ENCODE measurements around the gene LILRB1. TPM values are rescaled to one million over a fixed set of nuclear protein-coding genes. Genes with fewer than 3 reads are reported as not detected.
A peak's percentile ranks its signal among the peaks of the same experiment; 100 is the strongest.
"Not testable (repeated sequence)": the region's sequence is repeated elsewhere in the genome, so short reads cannot be mapped to it uniquely, and the experiment has no call there.

LILRB1 gene
- total RNA-seq, 1 experiment from 2014 or later, result not detected

GRCh38 chr19:54673222-54673621 is 42.9 kb downstream of the LILRB1 start:
- CTCF ChIA-PET, result interaction anchor here (0.8 kb wide), 1 partner anchor 11 kb away, joined by 3 read pairs; the partner anchor contains the start of gene LILRB4

GRCh38 chr19:54674021-54674617 is 43.8 kb downstream of the LILRB1 start:
- TF ChIP-seq CTCF (conservative IDR thresholded peaks at IDR 0.05) (peak; percentile 92), EZH2 (IDR thresholded peaks at IDR 0.05; ENCODE audit: low read depth) (no peak)
- no peak overlapping the region for H3K27ac ChIP-seq
- H3K4me1 ChIP-seq (replicated peaks; ENCODE audit: insufficient read depth), result no peaks in the 10 kb centered on the region
- H3K27me3 ChIP-seq (ENCODE audit: insufficient read depth, low read depth), result peaks cover 53% of the 10 kb centered on the region
- no peak overlapping the region for H3K4me2 ChIP-seq
- DNase-seq, result peak in 1 of 2 experiments; percentile 14
- CTCF ChIA-PET, result interaction anchor here (0.5 to 0.6 kb wide), 3 partner anchors 20 to 394 kb away, joined by 3 to 10 read pairs (median 4); no protein-coding TSS in a partner anchor
- no peaks in the 10 kb centered on the region for H3K36me3 ChIP-seq (ENCODE audit: low read depth)
- H3K4me3 ChIP-seq, result no peak overlapping the region
- no peaks in the 10 kb centered on the region for H3K79me2 ChIP-seq (ENCODE audit: low read depth)
- BruUV-seq (replicated peaks), result no TSS peak
- no peaks in the 10 kb centered on the region for H3F3A ChIP-seq (ENCODE audit: insufficient read depth, low read depth)
- no peak overlapping the region for H2AFZ ChIP-seq
- intact Hi-C loops (cut with micrococcal nuclease; ENCODE audit: unreplicated experiment), result loop anchor here (10.0 kb wide), 1 partner anchor 491 kb away; the partner anchor contains the start of gene DNAAF3
- no peaks in the 10 kb centered on the region for H4K20me1 ChIP-seq (ENCODE audit: insufficient read depth)
- no peaks in the 10 kb centered on the region; the same call in 1 of the 2 replicates for H3K9me3 ChIP-seq (ENCODE audit: insufficient read depth, low read depth)
- POLR2A ChIA-PET (ENCODE audit: unreplicated experiment), result no interaction called here
- no peaks in the 10 kb centered on the region for H3K9me2 ChIP-seq (ENCODE audit: insufficient read depth)

More at GRCh38 chr19:54673222-54673621, 42.9 kb downstream of the LILRB1 start:
- H3K9me3 ChIP-seq (ENCODE audit: insufficient read depth, low read depth), result no peaks in the 10 kb centered on the region; the same call in 1 of the 2 replicates
- intact Hi-C loops (cut with micrococcal nuclease; ENCODE audit: unreplicated experiment), result loop anchor here (10.0 kb wide), 1 partner anchor 492 kb away; the partner anchor contains the start of gene DNAAF3
- no peaks in the 10 kb centered on the region for H3K9me2 ChIP-seq (ENCODE audit: insufficient read depth)
- no peak overlapping the region for H2AFZ ChIP-seq
- no peak overlapping the region for H3K4me3 ChIP-seq
- H3K4me1 ChIP-seq (replicated peaks; ENCODE audit: insufficient read depth), result no peaks in the 10 kb centered on the region
- no peaks in the 10 kb centered on the region for H3K36me3 ChIP-seq (ENCODE audit: low read depth)
- no peak overlapping the region for H3K27ac ChIP-seq
- H3K4me2 ChIP-seq, result no peak overlapping the region
- DNase-seq, result no peak
- H3F3A ChIP-seq (ENCODE audit: insufficient read depth, low read depth), result no peaks in the 10 kb centered on the region
- H4K20me1 ChIP-seq (ENCODE audit: insufficient read depth), result no peaks in the 10 kb centered on the region
- H3K27me3 ChIP-seq (ENCODE audit: insufficient read depth, low read depth), result peaks cover 57% of the 10 kb centered on the region
- POLR2A ChIA-PET (ENCODE audit: unreplicated experiment), result no interaction called here
- no peaks in the 10 kb centered on the region for H3K79me2 ChIP-seq (ENCODE audit: low read depth)
- no TSS peak for BruUV-seq (replicated peaks)
- TF ChIP-seq CTCF (conservative IDR thresholded peaks at IDR 0.05) (no peak), EZH2 (IDR thresholded peaks at IDR 0.05; ENCODE audit: low read depth) (no peak)

- CTCF ChIA-PET; POLR2A ChIA-PET (ENCODE audit: unreplicated experiment); H3K4me3 ChIP-seq: not testable (repeated sequence)
These were observed 46.0 kb downstream of the LILRB1 start for GRCh38 chr19:54676210-54676834.

More at GRCh38 chr19:54676210-54676834, 46.0 kb downstream of the LILRB1 start:
- H3F3A ChIP-seq (ENCODE audit: insufficient read depth, low read depth); H2AFZ ChIP-seq; H3K9me3 ChIP-seq (ENCODE audit: insufficient read depth, low read depth); H3K27ac ChIP-seq; H4K20me1 ChIP-seq (ENCODE audit: insufficient read depth); DNase-seq; H3K4me2 ChIP-seq; H3K4me1 ChIP-seq (replicated peaks; ENCODE audit: insufficient read depth); H3K9me2 ChIP-seq (ENCODE audit: insufficient read depth); BruUV-seq (replicated peaks); H3K79me2 ChIP-seq (ENCODE audit: low read depth); H3K36me3 ChIP-seq (ENCODE audit: low read depth): not testable (repeated sequence)
- intact Hi-C loops (cut with micrococcal nuclease; ENCODE audit: unreplicated experiment), result loop anchor here (10.0 kb wide), 1 partner anchor 488 kb away; the partner anchor contains the start of gene DNAAF3
- peak; percentile 93 for TF ChIP-seq CTCF (conservative IDR thresholded peaks at IDR 0.05)
- H3K27me3 ChIP-seq (ENCODE audit: insufficient read depth, low read depth), result peaks cover 42% of the 10 kb centered on the region

Data from PC-9 (cell line).